ENCODE data around the gene KRTAP10-9. TPM values are rescaled to one million over a fixed set of nuclear protein-coding genes. Genes with fewer than 3 reads are reported as not detected.
A peak's percentile ranks its signal among the peaks of the same experiment; 100 is the strongest.
"Not testable (repeated sequence)": the region's sequence is repeated elsewhere in the genome, so short reads cannot be mapped to it uniquely, and the experiment has no call there.

Gene KRTAP10-9
- total and polyA plus RNA-seq, 11 donors: not detected

DNA sequence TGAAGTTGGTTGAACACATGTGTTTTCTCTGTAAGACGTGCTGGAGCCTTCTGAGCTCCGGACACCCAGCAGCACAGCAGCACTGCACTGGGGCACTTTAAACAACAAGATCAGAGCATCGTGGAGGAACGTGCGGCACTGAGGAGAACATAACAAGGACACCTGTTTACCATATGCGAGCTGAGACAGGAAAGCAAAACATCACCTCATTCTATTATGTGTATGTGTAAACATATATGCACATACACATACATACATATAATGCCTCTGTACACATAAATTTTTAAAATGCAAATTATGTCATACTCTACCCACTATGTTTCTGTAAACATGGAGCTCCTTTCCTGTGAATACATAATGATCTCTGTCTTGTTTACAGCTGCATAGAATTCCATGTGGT lies 31.4 kb upstream of the KRTAP10-9 start:
- intact Hi-C loops (cut with DNase I): no loop called here
- Histone ChIP-seq H3K27ac (no peak overlapping the region), H3K36me3 (no peaks in the 10 kb centered on the region), H3K9me3 (peaks cover 0 to 5% (median 0%) of the 10 kb centered on the region in 12 donors), H3K4me1 (peaks cover 0 to 9% (median 0%) of the 10 kb centered on the region in 12 donors), H3K4me3 (no peak overlapping the region), H3K27me3 (peaks cover 0 to 17% (median 0%) of the 10 kb centered on the region in 9 donors)
- ATAC-seq (no peak), DNase-seq (no peak)
- TF ChIP-seq, protein P1, sequence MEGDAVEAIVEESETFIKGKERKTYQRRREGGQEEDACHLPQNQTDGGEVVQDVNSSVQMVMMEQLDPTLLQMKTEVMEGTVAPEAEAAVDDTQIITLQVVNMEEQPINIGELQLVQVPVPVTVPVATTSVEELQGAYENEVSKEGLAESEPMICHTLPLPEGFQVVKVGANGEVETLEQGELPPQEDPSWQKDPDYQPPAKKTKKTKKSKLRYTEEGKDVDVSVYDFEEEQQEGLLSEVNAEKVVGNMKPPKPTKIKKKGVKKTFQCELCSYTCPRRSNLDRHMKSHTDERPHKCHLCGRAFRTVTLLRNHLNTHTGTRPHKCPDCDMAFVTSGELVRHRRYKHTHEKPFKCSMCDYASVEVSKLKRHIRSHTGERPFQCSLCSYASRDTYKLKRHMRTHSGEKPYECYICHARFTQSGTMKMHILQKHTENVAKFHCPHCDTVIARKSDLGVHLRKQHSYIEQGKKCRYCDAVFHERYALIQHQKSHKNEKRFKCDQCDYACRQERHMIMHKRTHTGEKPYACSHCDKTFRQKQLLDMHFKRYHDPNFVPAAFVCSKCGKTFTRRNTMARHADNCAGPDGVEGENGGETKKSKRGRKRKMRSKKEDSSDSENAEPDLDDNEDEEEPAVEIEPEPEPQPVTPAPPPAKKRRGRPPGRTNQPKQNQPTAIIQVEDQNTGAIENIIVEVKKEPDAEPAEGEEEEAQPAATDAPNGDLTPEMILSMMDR (IDR thresholded peaks at IDR 0.05): no peak
- no peak for TF ChIP-seq POLR2A (IDR thresholded peaks at IDR 0.05)
- WGBS, 4 donors: 70 to 85% (median 81%) methylated on average over 6 of the region's 6 CpGs

DNA sequence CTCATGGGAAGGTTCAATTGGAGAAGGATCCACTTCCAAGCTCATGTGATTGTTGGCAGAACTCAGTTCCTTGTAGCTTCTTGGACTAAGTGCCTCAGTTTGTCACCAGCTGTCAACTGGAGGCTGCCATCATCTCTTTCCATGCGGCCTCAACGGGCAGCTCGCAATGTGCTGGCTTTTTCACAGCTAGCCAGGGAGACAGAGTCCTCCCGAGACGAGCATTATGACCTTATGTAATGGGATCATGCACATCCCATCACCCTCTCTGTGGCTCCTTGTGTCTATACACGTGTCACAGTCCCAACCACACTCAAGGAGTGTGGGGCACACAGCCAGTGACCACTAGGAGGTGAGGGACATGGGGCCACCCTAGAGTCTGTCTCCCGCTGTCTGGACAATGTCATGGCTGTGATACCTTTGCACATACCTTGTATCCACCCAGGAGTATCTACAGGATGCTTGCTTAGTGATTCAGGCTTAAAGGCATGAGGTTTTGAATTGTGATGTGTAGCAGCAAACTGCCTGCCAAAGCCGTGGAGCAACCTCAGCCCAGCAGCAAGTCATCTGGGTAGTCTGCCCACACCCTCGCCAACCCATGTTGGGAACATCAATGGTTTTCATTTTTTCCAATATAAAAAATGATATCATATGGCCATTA lies 30.7 kb upstream of the KRTAP10-9 start:
- DNase-seq (no peak), ATAC-seq (no peak)
- Histone ChIP-seq H3K36me3 (no peaks in the 10 kb centered on the region), H3K27ac (no peak overlapping the region), H3K4me3 (no peak overlapping the region), H3K4me1 (peaks cover 0 to 9% (median 0%) of the 10 kb centered on the region in 12 donors), H3K27me3 (peaks cover 0 to 17% (median 0%) of the 10 kb centered on the region in 9 donors), H3K9me3 (peaks cover 0 to 5% (median 0%) of the 10 kb centered on the region in 12 donors)
- intact Hi-C loops (cut with DNase I): no loop called here
- TF ChIP-seq, protein P1 (IDR thresholded peaks at IDR 0.05): no peak
- no peak for TF ChIP-seq POLR2A (IDR thresholded peaks at IDR 0.05)
- WGBS, 4 donors: 67 to 82% (median 78%) methylated on average over 9 of the region's 9 CpGs

DNA sequence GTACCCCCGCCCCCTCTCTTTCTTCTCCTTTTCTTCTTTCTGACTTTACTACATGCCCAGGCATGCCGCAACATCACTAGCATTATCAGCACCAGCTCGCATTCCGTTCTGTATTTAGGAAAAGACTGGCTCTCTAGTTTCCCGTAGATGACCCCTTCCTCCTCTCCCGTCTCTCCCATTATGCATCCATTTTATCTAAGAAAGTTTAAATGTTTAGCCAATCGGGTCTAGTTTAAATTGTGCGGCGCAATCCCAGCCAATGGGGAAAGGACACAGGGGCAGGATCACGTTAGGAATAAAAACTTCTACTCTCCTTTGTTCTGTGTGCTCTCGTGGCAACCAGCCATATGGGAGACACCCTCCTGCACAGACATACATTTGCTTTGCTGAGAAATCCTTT lies 28.8 kb upstream of the KRTAP10-9 start:
- Histone ChIP-seq H3K27me3 (peaks cover 0 to 22% (median 0%) of the 10 kb centered on the region in 9 donors), H3K4me1 (peaks cover 0 to 6% (median 0%) of the 10 kb centered on the region in 12 donors), H3K27ac (no peak overlapping the region), H3K4me3 (no peak overlapping the region), H3K36me3 (no peaks in the 10 kb centered on the region), H3K9me3 (peaks cover 0 to 5% (median 0%) of the 10 kb centered on the region in 12 donors)
- 55 to 59% (median 55%) methylated on average over 11 of the region's 11 CpGs for WGBS, 4 donors
- intact Hi-C loops (cut with DNase I): no loop called here
- TF ChIP-seq POLR2A (IDR thresholded peaks at IDR 0.05): no peak
- DNase-seq (no peak), ATAC-seq (no peak)

DNA sequence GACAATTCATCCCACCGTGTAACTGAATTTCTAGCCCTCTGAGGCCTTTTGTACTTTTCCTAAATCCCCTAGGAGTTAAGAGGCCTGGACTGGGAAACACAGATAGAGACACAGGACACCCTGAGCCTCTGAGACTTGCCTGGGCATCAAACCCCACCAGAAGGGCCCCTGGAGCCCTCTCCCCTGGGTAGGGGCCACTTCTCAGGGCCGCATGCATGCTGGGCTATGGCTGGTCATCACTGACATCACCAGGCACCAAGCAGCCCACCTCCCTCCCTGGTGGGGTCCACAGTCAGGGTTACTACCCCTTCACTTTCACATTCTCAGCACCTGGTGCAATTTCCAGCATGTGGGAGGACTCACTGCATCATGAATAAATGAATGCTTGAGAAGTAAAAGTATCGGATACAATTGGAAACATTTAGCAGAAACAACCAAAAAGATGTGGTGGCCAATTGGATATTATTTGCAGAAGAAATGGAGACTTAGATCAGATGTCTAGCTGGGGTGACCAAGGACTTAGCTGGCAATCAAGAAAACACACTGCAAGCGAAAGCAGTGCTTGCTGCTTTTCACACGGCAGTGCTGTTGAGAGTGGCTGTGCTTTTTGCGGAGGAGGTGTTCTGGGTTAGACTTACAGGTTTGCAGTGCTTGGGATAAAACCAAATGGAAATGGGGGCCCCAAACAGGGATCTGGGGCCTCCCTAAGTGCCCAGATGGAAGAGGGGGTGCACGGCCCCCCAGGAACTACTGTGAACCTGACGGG lies 27.4 kb upstream of the KRTAP10-9 start:
- TF ChIP-seq, protein P1 (IDR thresholded peaks at IDR 0.05): no peak
- TF ChIP-seq POLR2A (IDR thresholded peaks at IDR 0.05): no peak
- Histone ChIP-seq H3K4me1 (no peaks in the 10 kb centered on the region), H3K36me3 (no peaks in the 10 kb centered on the region), H3K4me3 (no peak overlapping the region), H3K9me3 (peaks cover 0 to 5% (median 0%) of the 10 kb centered on the region in 12 donors), H3K27me3 (peaks cover 0 to 24% (median 0%) of the 10 kb centered on the region in 9 donors), H3K27ac (no peak overlapping the region)
- intact Hi-C loops (cut with DNase I): no loop called here
- no peak for DNase-seq
- WGBS, 4 donors: 75 to 88% (median 78%) methylated on average over 8 of the region's 8 CpGs
- no peak for ATAC-seq

DNA sequence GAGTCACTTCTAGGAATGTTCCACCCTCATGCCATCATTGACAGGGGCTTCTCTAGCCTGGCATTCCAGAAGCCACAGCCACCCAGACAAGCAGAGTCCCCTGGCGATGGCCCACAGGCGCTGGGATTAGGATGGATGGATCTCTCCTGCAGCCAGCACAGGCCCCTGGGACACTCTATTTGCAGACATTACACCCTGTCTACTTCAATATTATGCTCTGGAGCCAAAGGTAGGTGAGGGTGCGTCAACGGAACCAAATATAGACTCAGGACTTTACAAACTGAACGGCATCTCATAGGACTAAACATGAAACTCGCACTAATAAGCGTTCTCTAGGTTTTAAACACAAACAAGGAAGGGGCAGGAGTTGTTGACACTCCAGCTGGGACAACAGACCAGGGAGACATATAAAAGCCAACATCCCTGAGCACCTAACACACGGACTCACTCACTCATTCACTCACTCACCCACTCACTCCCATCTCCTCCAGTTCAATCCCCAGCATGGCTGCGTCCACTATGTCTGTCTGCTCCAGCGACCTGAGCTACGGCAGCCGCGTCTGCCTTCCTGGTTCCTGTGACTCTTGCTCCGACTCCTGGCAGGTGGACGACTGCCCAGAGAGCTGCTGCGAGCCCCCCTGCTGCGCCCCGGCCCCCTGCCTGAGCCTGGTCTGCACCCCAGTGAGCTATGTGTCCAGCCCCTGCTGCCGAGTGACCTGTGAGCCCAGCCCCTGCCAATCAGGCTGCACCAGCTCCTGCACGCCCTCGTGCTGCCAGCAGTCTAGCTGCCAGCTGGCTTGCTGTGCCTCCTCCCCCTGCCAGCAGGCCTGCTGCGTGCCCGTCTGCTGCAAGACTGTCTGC lies 26.5 kb upstream of the KRTAP10-9 start, which contains the start of gene KRTAP10-7:
Gene KRTAP10-7, plus strand, starts transcription at position 480 of the 861 bp plus-strand sequence. Its CDS starts 25 bp downstream, at position 505.
- intact Hi-C loops (cut with DNase I); H3K4me3 ChIP-seq; H3K4me1 ChIP-seq; H3K9me3 ChIP-seq; H3K27ac ChIP-seq; H3K36me3 ChIP-seq; DNase-seq: not testable (repeated sequence)
- WGBS, 4 donors: 66 to 83% (median 75%) methylated on average over 14 to 23 of the region's 23 CpGs
- peak in 2 of 4 donors; percentile 31 to 66 for ATAC-seq
- H3K27me3 ChIP-seq: peaks cover 0 to 24% (median 0%) of the 10 kb centered on the region in 9 donors

DNA sequence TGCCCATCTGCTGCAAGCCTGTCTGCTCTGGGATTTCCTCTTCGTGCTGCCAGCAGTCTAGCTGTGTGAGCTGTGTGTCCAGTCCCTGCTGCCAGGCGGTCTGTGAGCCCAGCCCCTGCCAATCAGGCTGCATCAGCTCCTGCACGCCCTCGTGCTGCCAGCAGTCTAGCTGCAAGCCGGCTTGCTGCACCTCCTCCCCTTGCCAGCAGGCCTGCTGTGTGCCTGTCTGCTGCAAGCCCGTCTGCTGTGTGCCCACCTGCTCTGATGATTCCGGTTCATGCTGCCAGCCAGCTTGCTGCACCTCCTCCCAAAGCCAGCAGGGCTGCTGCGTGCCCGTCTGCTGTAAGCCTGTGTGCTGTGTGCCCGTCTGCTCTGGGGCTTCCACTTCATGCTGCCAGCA lies 25.8 kb upstream of the KRTAP10-9 start:
- peaks cover 0 to 24% (median 0%) of the 10 kb centered on the region in 9 donors for H3K27me3 ChIP-seq
- H3K36me3 ChIP-seq; H3K4me1 ChIP-seq; H3K4me3 ChIP-seq; H3K27ac ChIP-seq; H3K9me3 ChIP-seq; DNase-seq; intact Hi-C loops (cut with DNase I): not testable (repeated sequence)
- ATAC-seq: peak in 2 of 4 donors; percentile 33 to 35
- WGBS, 4 donors: 71 to 81% (median 73%) methylated on average over 5 to 10 of the region's 10 CpGs

All from heart left ventricle (tissue), 16 donors.